Activated CD8-positive, alpha-beta memory T cell treated with anti-CD3 and anti-CD28 coated beads, Interleukin-2, amount 50 U/mL, for 24 hours (primary cell): Measurements from ENCODE around the gene HSH2D.
"Not testable (repeated sequence)": the region's sequence is repeated elsewhere in the genome, so short reads cannot be mapped to it uniquely, and the experiment has no call there.

Experiments
- DNase-seq: peaks from one replicate; pipeline ENCODE4 v3.0.0-alpha.2; 2020; ENCODE audit errors: extremely low read depth

HSH2D gene

DNA sequence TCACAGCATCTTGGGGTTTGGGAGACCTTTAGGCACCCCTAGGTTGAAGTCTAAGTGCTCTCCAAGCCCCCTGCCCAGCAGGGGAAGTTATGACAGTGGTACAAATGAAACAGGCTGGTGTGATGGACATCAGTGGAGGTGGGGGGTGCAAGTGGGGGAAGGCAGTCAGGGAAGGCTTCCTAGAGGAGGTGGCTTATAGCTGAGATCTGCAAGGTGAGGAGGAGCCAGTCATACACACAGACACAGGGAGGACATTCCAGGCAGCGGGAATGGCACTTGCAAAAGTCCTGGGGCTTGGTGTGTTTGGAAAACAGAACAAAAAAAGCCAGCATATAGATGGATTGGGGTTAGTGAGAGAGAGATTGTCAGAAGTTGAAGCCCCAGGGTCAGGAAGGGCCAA is 11.6 kb downstream of the HSH2D start:
- no peak for DNase-seq

DNA sequence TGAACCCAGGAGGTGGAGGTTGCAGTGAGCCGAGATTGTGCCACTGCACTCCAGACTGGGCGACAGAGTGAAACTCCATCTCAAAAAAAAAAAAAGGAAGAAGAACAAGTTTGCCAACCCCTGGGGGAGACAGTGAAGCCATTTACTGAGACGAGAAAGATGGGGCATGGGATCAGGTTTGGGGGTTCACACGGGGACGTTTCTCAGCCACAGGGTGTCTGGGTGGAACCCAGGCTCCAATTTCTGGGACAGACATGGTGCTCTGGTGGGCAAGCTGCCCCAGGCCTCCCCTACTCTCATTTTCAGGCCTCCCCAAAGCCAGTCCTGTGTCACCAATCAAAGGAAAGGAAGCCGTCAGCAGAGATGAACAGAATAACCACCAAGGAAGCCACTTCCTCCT is 13.4 kb downstream of the HSH2D start:
- DNase-seq, result no peak

DNA sequence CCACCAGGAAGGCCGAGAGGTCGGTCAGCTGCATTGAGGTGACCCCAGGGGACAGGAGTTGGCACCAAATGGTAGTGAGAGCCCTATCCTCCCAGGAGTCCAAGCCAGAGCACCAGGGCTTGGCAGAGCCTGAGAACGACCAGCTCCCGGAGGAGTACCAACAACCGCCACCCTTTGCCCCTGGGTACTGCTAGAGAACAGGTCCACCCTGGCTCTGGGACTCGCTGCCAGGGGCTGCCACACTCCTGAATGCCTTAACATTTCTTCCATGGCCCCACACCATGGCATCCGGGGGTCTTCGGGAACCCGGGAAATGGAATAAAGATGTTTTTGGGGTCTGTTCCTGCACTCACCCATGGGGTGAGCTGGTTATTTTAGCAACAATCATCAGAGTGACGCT is 14.1 kb downstream of the HSH2D start:
- no peak for DNase-seq

DNA sequence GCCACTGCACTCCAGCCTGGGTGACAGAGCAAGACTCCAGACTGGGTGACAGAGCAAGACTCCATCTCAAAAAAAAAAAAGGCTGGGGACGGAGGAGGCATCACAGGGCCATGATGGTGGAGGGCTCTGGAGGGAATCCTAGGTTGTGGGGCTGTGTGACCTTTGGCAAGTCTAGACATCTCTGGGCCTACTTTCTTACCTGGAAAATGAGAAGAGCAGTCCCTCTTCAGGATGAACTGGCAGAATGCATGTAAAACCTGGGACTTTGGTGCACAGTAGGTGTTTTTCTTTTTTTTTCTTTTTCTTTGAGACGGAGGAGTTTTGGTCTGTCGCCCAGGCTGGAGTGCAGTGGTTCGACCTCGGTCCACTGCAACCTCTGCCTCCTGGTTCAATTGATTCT is 16.2 kb downstream of the HSH2D start:
- DNase-seq, result no peak

DNA sequence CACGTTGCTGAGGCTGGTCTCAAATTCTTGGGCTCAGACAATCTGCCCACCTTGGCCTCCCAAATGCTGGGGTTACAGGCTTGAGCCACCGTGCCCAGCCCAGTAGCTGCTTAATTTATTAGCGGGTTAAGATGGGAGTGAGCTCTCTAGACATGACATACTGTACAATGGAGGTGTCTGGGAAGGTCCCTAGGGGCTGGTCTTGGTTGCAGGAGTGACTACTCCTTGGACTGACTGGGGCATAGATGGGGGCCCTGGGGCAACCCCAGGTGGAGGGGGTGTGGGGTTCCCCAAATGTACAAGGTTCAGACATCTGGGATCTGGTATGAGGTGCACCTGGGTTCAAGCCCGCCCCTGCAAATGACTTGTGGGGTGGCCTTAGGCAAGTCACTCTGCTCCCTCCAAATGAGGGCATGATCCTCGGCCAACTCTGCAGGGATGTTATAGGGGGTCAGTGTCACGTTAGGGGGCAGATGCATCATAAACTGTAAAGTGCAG is 17.0 kb downstream of the HSH2D start:
- no peak for DNase-seq

DNA sequence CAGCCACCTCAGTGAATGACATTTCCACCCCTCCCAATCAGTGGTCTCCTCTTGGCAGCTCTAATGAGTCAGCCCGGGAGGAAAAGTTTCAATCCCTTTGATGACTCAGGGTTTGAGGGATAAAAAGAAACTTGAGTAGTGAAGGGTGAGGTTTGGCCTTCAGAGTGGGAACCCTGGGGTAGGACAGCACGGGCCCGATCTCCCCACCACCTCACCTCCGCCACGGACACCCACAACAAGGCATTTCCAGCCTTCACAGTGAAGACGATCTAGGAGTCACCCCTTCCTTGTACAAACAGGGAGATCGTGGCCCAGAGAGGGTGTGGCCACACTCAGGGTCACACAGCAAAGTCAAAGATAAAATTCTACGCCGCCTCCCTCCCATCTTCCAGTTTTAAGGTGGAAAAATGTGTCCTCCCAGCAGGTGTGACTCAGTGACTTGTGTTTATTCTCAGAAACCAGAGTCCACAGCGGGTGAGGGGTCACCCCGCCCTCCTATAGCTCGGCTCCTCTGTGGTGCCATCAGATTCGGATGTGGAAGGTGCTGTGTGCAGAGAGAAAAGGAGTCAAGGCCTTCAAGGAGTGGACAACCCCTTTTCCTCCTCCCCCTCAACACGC is 17.6 kb downstream of the HSH2D start:
- DNase-seq, result no peak

DNA sequence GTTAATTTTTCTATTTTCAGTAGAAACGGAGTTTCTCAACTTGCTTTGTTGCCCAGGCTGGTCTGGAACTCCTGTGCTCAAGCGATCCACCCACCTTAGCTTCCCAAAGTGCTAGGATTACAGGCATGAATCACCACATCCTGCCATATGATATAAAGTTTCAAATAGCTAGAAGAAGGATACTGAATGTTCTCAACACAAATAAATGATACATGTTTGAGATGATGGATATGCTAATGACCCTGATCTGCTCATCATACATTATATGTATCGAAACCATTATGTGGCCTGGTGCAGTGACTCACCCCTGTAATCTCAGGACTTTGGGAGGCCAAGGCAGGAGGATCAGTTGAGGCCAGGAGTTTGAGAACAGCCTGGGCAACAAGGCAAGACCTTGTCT is 18.4 kb downstream of the HSH2D start:
- DNase-seq, result no peak

DNA sequence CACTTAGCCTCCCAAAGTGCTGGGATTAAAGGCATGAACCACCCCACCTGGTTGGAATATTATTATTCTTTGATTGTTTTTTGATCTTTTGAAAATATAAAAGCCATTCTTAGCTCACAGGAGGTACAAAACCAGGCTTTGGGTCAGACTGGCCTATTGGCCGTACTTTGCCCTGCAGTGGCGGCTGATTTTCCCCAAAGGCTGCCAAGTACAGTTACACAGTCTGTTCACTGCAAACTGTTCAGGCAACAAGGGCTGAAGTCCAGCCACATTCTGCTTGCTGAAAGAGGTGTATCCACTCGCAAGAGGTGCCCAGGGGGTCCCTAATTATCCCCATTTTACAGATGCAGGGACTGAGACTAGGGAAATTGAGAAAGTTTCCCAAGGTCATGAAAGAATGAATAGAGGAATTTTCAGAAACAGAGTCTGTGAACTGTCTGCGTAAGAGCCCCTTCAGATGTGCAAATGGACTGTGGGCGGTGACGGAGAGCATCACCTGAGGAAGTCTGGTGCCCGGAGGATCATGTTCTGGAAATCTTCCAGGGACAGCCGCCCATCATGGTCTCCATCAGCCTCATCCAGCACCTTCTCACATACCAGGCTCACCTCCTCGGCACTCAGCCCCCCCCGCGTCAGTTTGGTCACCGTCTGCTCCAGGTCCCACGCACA is 20.9 kb downstream of the HSH2D start:
- DNase-seq, result no peak

DNA sequence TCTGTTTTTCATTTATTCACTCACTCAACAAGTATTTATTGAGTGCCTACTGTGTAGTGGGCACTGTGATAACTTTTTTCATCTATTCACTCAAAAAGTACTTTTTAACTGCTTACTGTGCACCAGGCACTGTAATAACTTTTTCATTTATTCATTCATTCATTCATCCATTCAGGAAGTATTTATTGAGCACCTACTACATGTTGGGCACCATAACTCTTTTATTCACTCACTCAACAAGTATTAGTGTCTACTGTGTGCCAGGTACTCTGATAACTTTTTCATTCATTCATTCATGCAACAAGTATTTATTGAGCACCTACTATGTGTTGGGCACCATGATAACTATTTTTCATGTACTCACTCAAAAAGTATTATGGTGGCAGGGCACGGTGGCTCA is 22.9 kb downstream of the HSH2D start:
- DNase-seq, result no peak

DNA sequence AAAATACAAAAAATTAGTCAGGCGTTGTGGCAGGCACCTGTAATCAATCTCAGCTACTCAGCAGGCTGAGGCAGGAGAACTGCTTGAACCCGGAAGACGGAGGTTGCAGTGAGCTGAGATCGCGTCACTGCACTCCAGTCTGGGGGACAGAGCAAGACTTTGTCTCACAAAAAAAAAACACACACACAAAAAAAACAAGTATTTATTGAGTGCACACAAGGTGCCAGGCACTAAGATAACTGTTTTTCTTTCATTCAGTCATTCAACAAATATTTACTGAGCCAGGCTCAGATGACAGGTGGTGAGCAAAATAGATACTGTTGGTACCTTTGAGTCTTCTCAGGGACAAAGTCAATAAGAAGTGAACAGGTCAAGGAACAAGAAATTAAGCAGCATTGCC is 23.6 kb downstream of the HSH2D start:
- DNase-seq, result no peak

DNA sequence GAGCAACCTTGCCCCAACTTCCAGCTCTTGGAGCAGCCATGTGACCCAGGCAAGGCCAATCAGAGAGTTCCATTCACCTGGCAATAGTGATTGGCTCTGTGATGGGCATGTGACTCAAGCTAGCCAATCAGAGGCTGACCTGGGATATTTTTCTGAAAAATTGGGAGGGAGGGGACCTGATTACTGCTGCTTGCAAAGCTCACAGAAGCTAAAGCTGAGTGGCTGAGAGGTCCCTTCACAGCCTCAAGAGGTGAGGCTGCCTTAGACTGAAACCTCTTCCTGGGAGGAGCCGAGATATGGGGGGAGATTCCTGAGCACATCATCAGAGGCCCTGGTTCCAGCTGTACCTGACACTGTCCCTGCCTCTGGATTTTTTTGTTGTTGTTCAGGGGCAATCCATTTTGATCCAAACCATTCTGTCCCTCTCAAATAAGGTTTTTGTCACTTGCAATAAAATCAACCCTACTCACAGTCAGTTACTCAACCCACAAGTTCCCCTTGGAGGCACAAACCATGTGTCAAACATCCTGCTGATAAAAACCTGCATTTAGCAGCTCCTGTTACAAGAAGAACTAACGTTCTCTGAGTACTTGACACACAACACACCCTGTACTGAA is 25.1 kb downstream of the HSH2D start:
- no peak for DNase-seq

DNA sequence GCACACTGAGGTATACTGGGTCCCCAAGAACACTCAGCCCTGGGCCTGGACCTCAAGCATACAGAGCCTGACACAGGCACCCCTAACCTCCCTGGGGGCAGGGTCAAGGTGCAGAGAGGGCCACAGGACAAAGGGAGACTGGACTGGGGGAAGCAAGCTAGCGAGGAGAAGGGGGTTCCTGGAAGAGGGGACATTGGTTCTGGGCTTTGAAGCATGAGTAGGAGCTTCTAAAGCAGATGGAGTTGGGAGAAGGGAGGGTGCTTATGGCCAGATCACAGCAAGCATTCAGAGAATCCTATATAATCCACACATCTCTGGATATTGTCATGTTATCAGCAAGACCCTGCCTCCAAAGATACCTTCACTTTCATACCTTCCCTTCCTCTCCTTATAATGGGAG is 26.6 kb downstream of the HSH2D start:
- DNase-seq, result no peak

DNA sequence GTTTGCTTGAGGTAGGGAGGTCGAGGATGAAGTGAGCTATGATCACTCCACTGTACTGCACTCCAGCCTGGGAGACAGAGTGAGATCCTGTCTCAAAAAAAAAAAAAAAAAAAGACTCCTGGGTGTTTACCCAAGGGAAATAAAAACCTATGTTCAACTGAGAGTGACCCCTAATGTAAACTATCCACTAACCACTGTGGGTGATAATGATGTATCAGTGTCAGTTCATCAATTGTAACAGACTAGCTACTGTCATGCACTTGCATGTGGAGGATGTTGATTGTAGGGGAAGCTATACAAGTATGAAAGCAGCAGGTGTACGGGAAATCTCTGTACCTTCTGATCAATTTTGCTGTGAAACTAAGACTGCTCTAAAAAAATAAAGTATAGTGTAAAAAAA is 32.5 kb downstream of the HSH2D start:
- DNase-seq, result no peak

DNA sequence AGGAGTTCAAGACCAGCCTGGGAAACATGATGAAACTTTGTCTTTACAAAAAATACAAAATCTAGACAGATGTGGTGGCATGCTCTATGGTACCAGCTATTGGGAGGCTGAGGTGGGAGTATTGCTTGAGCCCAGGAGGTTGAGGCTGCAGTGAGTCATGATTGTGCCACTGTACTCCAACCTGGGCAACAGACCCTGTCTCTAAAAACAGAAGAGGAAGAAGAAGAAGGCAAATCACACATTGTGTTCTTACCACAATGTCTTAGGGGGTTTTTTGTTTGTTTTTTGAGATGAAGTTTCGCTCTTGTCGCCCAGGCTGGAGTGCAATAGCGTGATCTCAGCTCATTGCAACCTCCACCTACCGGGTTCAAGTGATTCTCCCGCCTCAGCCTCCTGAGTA is 35.4 kb downstream of the HSH2D start:
- DNase-seq, result not testable (repeated sequence)

DNA sequence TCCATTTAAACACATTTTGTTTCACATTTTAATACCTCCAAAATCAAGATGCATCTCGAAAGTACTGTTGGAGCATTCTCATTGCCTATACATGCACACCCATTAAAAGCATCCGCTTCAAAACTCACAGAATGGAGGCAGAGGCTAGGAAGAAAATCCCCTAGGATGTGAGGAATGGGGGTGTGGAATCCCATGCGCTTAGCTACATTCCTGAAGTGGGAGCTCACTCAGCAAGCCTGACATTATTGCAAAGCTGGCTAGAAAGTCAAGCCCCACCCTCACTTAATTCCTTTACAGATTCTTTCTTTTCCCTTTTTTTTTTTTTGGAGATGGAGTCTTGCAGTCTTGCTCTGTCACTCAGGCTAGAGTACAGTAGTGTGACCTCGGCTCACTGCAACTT is 37.1 kb downstream of the HSH2D start:
- no peak for DNase-seq

DNA sequence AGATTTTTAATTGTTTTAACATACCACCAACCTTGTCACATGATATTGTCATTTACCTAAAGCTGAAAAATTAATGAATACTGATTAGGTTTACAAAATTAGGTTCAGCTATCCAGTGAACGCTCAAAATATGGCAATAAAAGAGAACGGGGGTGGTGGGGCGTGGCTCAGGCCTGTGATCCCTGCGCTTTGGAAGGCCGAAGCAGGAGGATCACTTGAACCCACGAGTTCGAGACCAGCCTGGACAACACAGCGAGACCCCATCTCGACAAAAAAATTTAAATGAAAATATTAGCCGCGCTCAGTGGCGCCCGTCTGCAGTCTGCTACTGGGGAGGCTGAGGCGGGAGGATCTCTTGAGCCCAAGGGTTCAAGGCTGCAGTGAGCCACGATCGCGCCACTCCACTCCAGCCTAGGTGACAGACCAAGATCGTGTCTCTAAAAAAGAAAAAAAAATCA is 41.2 kb downstream of the HSH2D start:
- no peak for DNase-seq

DNA sequence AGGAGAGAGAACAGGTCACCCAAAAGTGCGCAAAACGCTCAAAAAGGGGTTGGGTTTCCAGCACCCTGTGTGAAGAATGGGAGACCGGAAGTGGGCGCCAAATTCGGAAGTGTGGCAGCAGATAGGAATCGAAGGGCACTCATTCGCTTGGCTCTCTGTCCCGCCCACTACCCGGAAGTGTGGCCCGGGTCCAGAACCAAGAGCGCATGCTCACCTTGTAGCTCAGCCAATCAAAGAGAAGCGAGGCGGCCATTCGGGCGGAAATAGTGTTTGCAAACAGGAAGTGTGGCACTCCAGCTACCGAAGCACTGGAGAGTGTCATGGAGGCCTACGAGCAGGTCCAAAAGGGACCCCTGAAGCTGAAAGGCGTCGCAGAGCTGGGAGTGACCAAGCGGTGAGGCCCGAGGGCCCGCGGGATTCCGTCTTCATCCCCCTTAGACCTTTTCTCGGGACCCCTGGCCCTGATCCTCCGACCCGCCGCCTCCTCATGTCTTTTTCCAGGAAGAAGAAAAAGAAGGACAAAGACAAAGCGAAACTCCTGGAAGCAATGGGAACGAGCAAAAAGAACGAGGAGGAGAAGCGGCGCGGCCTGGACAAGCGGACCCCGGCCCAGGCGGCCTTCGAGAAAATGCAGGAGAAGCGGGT is 41.8 kb downstream of the HSH2D start, which contains the start of gene FAM32A:
TSS of gene FAM32A (plus strand) at position 288 of the 645 bp plus-strand sequence. CDS start at position 321, 33 bp downstream.
- peak; percentile 99 for DNase-seq

DNA sequence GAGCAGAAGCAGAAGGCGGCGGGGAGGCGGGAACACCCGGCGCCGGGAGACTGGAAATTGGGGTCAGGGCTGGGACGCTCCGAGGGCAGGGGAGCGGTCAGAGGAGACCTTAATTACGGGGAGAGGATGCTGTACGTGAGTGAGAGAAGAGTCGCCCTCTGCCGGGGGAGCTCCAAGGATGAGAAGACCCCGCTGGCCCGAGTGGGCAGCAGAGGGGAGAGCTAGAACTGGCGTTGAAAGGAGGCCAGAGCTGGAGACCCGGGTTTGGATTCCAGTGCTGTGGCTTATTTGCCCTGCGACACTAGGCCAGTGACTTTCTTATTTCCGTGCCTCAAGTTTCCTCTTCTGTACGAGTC is 42.3 kb downstream of the HSH2D start:
- no peak for DNase-seq

DNA sequence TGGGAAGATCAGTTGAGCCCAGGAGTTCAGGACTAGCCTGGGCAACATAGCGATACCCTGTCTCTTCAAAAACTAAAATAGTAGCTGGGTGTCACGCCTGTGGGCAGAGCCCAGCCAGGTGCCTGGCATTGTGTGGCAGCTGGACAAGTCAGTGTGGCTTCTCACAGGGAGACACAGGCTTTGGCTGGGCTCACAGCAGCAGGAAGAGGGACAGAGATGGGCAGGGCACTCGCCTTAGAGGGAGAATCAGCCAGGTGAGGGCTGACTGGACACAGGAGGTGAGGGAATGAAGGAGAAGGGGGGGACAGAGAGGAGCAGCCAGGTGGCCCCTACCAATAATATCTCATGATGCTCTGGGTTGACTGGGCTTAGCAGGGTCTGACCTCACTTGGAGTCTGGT is 45.0 kb downstream of the HSH2D start:
- DNase-seq, result no peak

DNA sequence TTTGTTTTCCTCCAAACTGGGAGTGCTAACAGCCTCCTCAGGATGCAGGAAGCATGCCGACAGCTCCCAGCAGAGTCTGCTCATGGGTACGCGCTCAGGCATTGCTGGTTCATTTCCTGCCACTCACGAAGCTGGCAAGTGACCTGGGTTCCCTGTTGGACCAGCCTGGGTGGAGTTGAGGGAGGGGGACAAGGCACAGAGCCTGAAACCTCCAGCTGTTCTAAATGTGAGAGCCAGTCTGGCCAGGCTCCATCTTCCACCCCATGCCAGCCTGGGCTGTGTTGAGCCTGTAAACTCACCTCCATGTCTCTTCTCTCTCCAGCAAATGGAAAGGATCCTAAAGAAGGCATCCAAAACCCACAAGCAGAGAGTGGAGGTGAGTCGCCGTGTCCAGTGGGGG is 46.7 kb downstream of the HSH2D start:
- DNase-seq, result no peak

DNA sequence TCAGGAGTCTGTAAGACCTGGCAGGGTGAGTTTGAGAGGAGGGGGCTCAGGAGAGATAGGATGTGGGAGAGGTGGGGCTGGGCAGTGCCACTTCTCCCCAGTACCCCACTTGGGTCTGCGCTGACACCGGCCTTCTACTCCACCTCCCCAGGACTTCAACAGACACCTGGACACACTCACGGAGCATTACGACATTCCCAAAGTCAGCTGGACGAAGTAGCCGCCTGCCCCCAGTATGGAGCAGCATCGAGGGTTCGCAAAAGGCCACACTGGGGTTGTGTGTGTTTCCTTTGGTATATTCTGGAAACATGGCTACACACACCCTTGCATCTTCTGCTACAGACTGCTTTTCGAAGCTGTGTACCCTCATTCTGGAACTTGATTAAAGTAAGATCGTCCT is 47.3 kb downstream of the HSH2D start:
- no peak for DNase-seq

DNA sequence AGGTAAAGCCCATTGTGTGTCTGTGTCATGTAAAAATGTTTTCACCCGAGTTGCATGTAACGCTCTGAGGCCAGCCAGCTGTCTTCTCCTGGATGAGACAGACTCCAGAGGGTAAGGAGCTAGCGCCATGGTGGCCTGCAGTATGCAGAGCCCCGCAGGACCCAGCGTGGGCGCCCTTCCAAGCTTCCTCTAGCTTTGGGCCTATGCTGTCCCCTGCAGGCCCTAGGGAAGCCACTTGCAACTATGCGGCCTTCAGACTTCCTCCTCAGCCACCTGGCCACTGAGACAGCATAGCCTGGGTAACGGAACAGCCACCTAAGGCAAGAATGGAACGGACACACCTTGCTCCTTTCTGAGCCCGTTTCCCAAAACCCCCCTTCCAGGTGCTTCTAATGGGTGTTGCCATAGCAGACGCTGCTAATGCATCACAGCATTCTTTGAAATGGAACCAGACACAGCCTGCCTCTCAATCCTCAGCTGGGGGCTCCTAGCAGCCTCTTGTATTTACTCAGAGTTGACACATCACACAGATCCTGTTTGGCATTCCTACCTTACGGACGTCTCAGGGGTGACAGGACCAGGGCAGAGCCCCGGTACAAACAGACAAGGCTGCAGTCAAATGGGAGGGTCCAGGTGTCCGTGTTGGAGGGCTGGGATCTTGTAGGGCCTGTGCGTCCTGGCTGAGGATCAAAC is 47.9 kb downstream of the HSH2D start:
- DNase-seq, result no peak
